ENCODE data around the gene ALDH5A1.
"Not testable (repeated sequence)": the region's sequence is repeated elsewhere in the genome, so short reads cannot be mapped to it uniquely, and the experiment has no call there.

Gene ALDH5A1

GRCh38 chr6:24486065-24486464 lies 8.7 kb upstream of the ALDH5A1 start:
- DNase-seq (ENCODE audit: low spot score): no peak

GRCh38 chr6:24489470-24489869 lies 5.3 kb upstream of the ALDH5A1 start, which contains the start of gene GPLD1:
Gene GPLD1 (minus strand): TSS chr6:24489578. CDS start chr6:24489511, 67 bp downstream.
- no peak for DNase-seq (ENCODE audit: low spot score)

- DNase-seq (ENCODE audit: low spot score): no peak
These were observed 4.9 kb upstream of the ALDH5A1 start for GRCh38 chr6:24489881-24490280.

- DNase-seq (ENCODE audit: low spot score): no peak
These were observed 3.8 kb upstream of the ALDH5A1 start for GRCh38 chr6:24490948-24491347.

GRCh38 chr6:24492475-24492874 lies 2.3 kb upstream of the ALDH5A1 start:
- no peak for DNase-seq (ENCODE audit: low spot score)

GRCh38 chr6:24493945-24494820 lies 586 bp upstream of the ALDH5A1 start:
- peak; percentile 6 for DNase-seq (ENCODE audit: low spot score)

- DNase-seq (ENCODE audit: low spot score): no peak
These were observed 2.6 kb downstream of the ALDH5A1 start for GRCh38 chr6:24497254-24497970.

GRCh38 chr6:24500683-24501082 lies 5.9 kb downstream of the ALDH5A1 start:
- no peak for DNase-seq (ENCODE audit: low spot score)

- no peak for DNase-seq (ENCODE audit: low spot score)
These were observed 6.6 kb downstream of the ALDH5A1 start for GRCh38 chr6:24501374-24501773.

- no peak for DNase-seq (ENCODE audit: low spot score)
These were observed 7.1 kb downstream of the ALDH5A1 start for GRCh38 chr6:24501914-24502313.

- no peak for DNase-seq (ENCODE audit: low spot score)
These were observed 9.5 kb downstream of the ALDH5A1 start for GRCh38 chr6:24504287-24504648.

GRCh38 chr6:24504649-24505586 lies 10.1 kb downstream of the ALDH5A1 start:
- DNase-seq (ENCODE audit: low spot score): no peak

- DNase-seq (ENCODE audit: low spot score): no peak
These were observed 12.2 kb downstream of the ALDH5A1 start for GRCh38 chr6:24506814-24507520.

- not testable (repeated sequence) for DNase-seq (ENCODE audit: low spot score)
These were observed 17.2 kb downstream of the ALDH5A1 start for GRCh38 chr6:24511976-24512375.

GRCh38 chr6:24513602-24514001 lies 18.8 kb downstream of the ALDH5A1 start:
- DNase-seq (ENCODE audit: low spot score): no peak

- DNase-seq (ENCODE audit: low spot score): no peak
These were observed 23.1 kb downstream of the ALDH5A1 start for GRCh38 chr6:24517659-24518543.

- no peak for DNase-seq (ENCODE audit: low spot score)
These were observed 26.3 kb downstream of the ALDH5A1 start for GRCh38 chr6:24520929-24521546.

GRCh38 chr6:24522228-24523176 lies 27.7 kb downstream of the ALDH5A1 start:
- peak; percentile 12 for DNase-seq (ENCODE audit: low spot score)

- no peak for DNase-seq (ENCODE audit: low spot score)
These were observed 29.6 kb downstream of the ALDH5A1 start for GRCh38 chr6:24524329-24524728.

Measured in Ammon's horn (tissue), 1 donor.